Stimulated activated CD4-positive, alpha-beta T cell treated with anti-CD3 and anti-CD28 coated beads, Interleukin-12 subunit alpha, Interleukin-12 subunit beta, amount 100 ng/mL, for 4 hours (primary cell): ENCODE data around the gene LRRC58.
"Not testable (repeated sequence)": the region's sequence is repeated elsewhere in the genome, so short reads cannot be mapped to it uniquely, and the experiment has no call there.

Source experiments
- DNase-seq: peaks from one replicate; pipeline ENCODE4 v3.0.0-alpha.2; 2020

Gene LRRC58

GRCh38 chr3:120338517-120338916 is 10.6 kb downstream of the LRRC58 start:
- DNase-seq = no peak

- no peak for DNase-seq
These were observed 16.5 kb downstream of the LRRC58 start for GRCh38 chr3:120332646-120333045.

- DNase-seq = no peak
These were observed 18.1 kb downstream of the LRRC58 start for GRCh38 chr3:120331076-120331475.

- no peak for DNase-seq
These were observed 22.4 kb downstream of the LRRC58 start for GRCh38 chr3:120326784-120327183.

GRCh38 chr3:120324190-120324589 is 25.0 kb downstream of the LRRC58 start:
- no peak for DNase-seq

- peak; percentile 4 for DNase-seq
These were observed 25.4 kb downstream of the LRRC58 start for GRCh38 chr3:120323761-120324160.

GRCh38 chr3:120311863-120312794 is 37.0 kb downstream of the LRRC58 start:
- no peak for DNase-seq

- DNase-seq = no peak
These were observed 42.4 kb downstream of the LRRC58 start for GRCh38 chr3:120306519-120307455.

- DNase-seq = no peak
These were observed 44.5 kb downstream of the LRRC58 start for GRCh38 chr3:120304616-120305015.

- DNase-seq = no peak
These were observed 46.8 kb downstream of the LRRC58 start for GRCh38 chr3:120302361-120302760.

- no peak for DNase-seq
These were observed 48.2 kb downstream of the LRRC58 start for GRCh38 chr3:120300971-120301370.

- no peak for DNase-seq
These were observed 49.8 kb downstream of the LRRC58 start for GRCh38 chr3:120299403-120299802.

- no peak for DNase-seq
These were observed 50.2 kb downstream of the LRRC58 start for GRCh38 chr3:120298996-120299395.

- DNase-seq = not testable (repeated sequence)
These were observed 57.6 kb downstream of the LRRC58 start for GRCh38 chr3:120291552-120291951.

- no peak for DNase-seq
These were observed 59.5 kb downstream of the LRRC58 start for GRCh38 chr3:120289636-120290035.

- DNase-seq = no peak
These were observed 62.7 kb downstream of the LRRC58 start for GRCh38 chr3:120286465-120286864.

- DNase-seq = no peak
These were observed 63.7 kb downstream of the LRRC58 start for GRCh38 chr3:120285508-120285841.

- no peak for DNase-seq
These were observed 64.2 kb downstream of the LRRC58 start, which contains the start of gene GPR156 for GRCh38 chr3:120284747-120285507. Gene GPR156, minus strand, starts transcription at chr3:120285222. Its CDS starts 41,124 bp downstream, at chr3:120244098.

GRCh38 chr3:120281261-120281660 is 67.9 kb downstream of the LRRC58 start:
- DNase-seq = no peak

- no peak for DNase-seq
These were observed 68.6 kb downstream of the LRRC58 start for GRCh38 chr3:120280566-120280965.

GRCh38 chr3:120280026-120280425 is 69.1 kb downstream of the LRRC58 start:
- DNase-seq = no peak

GRCh38 chr3:120276767-120277166 is 72.4 kb downstream of the LRRC58 start:
- no peak for DNase-seq

GRCh38 chr3:120275618-120276017 is 73.5 kb downstream of the LRRC58 start:
- no peak for DNase-seq
